GM23248 (cell line): Measurements from ENCODE around the gene TRAFD1. TPM values are rescaled to one million over a fixed set of nuclear protein-coding genes. Genes with fewer than 3 reads are reported as not detected.

Source experiments
- DNase-seq: peaks from one replicate; pipeline ENCODE4 v3.0.0-alpha.2; 2015
- H2AFZ ChIP-seq: fragments of 200-600 bp; sonication (generic); 2 replicates; pipeline ENCODE4 v1.6.1; 2016; ENCODE audit warnings: antibody characterized with exemption
- H3F3A ChIP-seq: fragments of 200-600 bp; sonication (generic); 2 replicates; pipeline ENCODE4 v1.6.1; 2016; ENCODE audit warnings: mild to moderate bottlenecking, antibody characterized with exemption, mixed run types; ENCODE audit not compliant: insufficient read depth
- H3K27ac ChIP-seq: fragments of 200-600 bp; sonication (generic); 2 replicates; pipeline ENCODE4 v1.5.1; 2016; ENCODE audit warnings: mild to moderate bottlenecking
- H3K27me3 ChIP-seq: fragments of 200-600 bp; sonication (generic); replicated peaks from 2 replicates; pipeline ENCODE4 v1.6.1; 2016; ENCODE audit warnings: mild to moderate bottlenecking; ENCODE audit not compliant: insufficient read depth
- H3K36me3 ChIP-seq: fragments of 200-600 bp; sonication (generic); 2 replicates; pipeline ENCODE4 v1.6.1; 2016; ENCODE audit warnings: low read depth, mild to moderate bottlenecking
- H3K4me1 ChIP-seq: fragments of 200-600 bp; sonication (generic); 2 replicates; pipeline ENCODE4 v1.6.1; 2016; ENCODE audit warnings: mild to moderate bottlenecking; ENCODE audit not compliant: insufficient read depth
- H3K4me2 ChIP-seq: fragments of 200-600 bp; sonication (generic); one replicate; pipeline ENCODE4 v1.6.1; 2016; ENCODE audit warnings: mild to moderate bottlenecking; ENCODE audit not compliant: unreplicated experiment
- H3K4me3 ChIP-seq: fragments of 200-600 bp; sonication (generic); 2 replicates; pipeline ENCODE4 v1.5.1; 2016; ENCODE audit warnings: mild to moderate bottlenecking
- H3K79me2 ChIP-seq: fragments of 200-600 bp; sonication (generic); 2 replicates; pipeline ENCODE4 v1.6.1; 2016; ENCODE audit warnings: mild to moderate bottlenecking; ENCODE audit not compliant: insufficient read depth
- H3K9ac ChIP-seq: fragments of 200-600 bp; sonication (generic); 2 replicates; pipeline ENCODE4 v1.6.1; 2016; ENCODE audit warnings: mild to moderate bottlenecking
- H3K9me2 ChIP-seq: fragments of 200-600 bp; sonication (generic); 2 replicates; pipeline ENCODE4 v1.6.1; 2016; ENCODE audit warnings: mixed run types, mild to moderate bottlenecking, moderate library complexity; ENCODE audit not compliant: insufficient read depth
- H3K9me3 ChIP-seq: fragments of 200-600 bp; sonication (generic); one replicate; pipeline ENCODE4 v1.6.1; 2017; ENCODE audit warnings: low read depth
- H4K20me1 ChIP-seq: fragments of 200-600 bp; sonication (generic); 2 replicates; pipeline ENCODE4 v1.6.0; 2016; ENCODE audit not compliant: insufficient read depth
- EZH2 ChIP-seq: fragments of 200-600 bp; sonication (generic); IDR thresholded peaks from 2 replicates; pipeline ENCODE4 v1.6.1; 2018; ENCODE audit warnings: antibody characterized with exemption, mild to moderate bottlenecking; ENCODE audit not compliant: insufficient read depth, poor library complexity, severe bottlenecking
- EZH2phosphoT487 ChIP-seq: fragments of 200-600 bp; sonication (generic); IDR thresholded peaks from 2 replicates; pipeline ENCODE4 v1.6.1; 2018; ENCODE audit warnings: antibody characterized with exemption, moderate library complexity, mild to moderate bottlenecking, low read depth; ENCODE audit not compliant: insufficient read depth
- WGBS, 2 experiments: methylation state at CpG; one replicate each; pipeline ENCODE4 v1.1.6; 2015 to 2017; ENCODE audit warnings: low lambda C conversion rate in 2 of 2, low coverage in 1 of 2; ENCODE audit errors: missing lambda C conversion rate in 2 of 2; 5-methylcytosine and 5-hydroxymethylcytosine counted together
- in situ Hi-C: fragments of 300-500 bp; cut with MboI; formaldehyde crosslinking; loops from 2 replicates; pipeline ENCODE4 v1.15.0; 2020
- polyA plus RNA-seq: library from polyadenylated mRNA; unstranded; fragments of >200 nt; fragmentation: Nextera tagmentation; extraction: Ambion mirVana; gene quantifications from 2 replicates; pipeline ENCODE4 v1.2.1, GENCODE V29; 2016
- total RNA-seq: library from RNA; depleted of rRNA; stranded (reverse); fragments of >200 nt; shearing (Covaris generic); gene quantifications from 2 replicates; pipeline ENCODE4 v1.2.3, GENCODE V29; 2014

TRAFD1 gene
- total and polyA plus RNA-seq, 2 experiments from 2014 or later = 31.7 to 34.2 TPM

DNA sequence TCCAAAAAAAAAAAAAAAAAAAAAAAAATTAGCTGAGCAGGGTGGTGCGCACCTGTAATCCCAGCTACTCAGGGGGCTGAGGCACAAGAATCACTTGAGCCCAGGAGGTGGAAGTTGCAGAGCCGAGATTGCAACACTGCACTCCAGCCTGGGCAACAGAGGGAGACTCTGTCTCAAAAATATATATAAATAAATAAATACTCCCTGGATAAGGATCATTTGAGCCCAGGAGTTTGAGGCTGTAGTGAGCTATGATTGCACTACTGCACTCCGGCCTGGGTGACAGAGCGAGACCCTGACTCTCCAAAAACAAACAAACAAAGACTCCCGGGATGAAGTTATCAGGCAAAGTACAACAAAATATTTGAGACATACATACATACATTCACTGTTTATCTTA lies 13.4 kb upstream of the TRAFD1 start:
- Histone ChIP-seq H3K36me3 (no peaks in the 10 kb centered on the region), H3K9me2 (no peaks in the 10 kb centered on the region), H3K79me2 (peaks cover 20% of the 10 kb centered on the region), H3K9me3 (no peaks in the 10 kb centered on the region), H2AFZ (no peak overlapping the region), H3K9ac (no peak overlapping the region), H3K4me2 (no peak overlapping the region), H3F3A (peaks cover 16% of the 10 kb centered on the region), H4K20me1 (no peaks in the 10 kb centered on the region), H3K4me3 (no peak overlapping the region), H3K27ac (no peak overlapping the region), H3K27me3 (no peaks in the 10 kb centered on the region), H3K4me1 (peaks cover 15% of the 10 kb centered on the region)
- TF ChIP-seq EZH2phosphoT487 = no peak
- TF ChIP-seq EZH2 = no peak
- in situ Hi-C loops = no loop called here
- DNase-seq = no peak
- 76 to 78% methylated on average over 5 of the region's 5 CpGs for WGBS, 2 experiments

DNA sequence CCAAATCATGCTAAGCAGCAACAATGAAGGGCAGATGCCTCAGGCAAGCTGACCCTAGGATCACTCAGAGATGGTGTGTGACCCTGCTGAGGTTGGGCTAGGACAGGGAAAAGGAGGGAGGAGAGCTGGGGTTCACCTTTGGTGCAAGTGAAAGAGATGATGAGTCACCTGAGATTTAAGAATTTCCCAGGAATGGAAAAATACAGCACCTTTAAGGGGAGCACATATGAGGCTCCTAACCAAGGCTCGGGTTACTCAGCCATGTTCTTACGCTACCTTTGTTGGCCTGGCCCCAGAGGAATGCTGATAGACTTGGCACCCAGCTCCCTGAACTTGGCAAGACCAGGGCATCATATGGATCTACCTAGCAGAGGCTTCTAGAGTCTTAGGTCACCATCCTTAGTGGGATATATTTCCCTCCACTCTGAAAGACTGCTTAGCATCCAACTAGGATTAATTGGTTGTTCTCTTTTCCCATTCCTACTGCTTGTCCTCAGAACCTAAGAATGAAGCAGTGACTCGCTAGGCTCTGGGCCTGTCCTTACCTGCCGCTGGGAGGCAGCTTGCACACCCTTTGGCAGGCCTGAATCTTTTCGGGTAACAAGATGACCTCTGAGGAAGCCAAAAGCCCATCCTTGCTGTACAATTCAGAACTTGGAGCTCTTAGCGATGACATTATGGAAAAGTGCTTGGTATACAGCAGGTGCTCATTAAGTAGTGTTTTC lies 12.8 kb upstream of the TRAFD1 start:
- H3K27ac ChIP-seq = no peak overlapping the region
- no peak overlapping the region for H3K4me2 ChIP-seq
- H2AFZ ChIP-seq = no peak overlapping the region
- no peak overlapping the region for H3K9ac ChIP-seq
- no peaks in the 10 kb centered on the region for H4K20me1 ChIP-seq
- H3K9me2 ChIP-seq = no peaks in the 10 kb centered on the region
- no peak for DNase-seq
- H3K9me3 ChIP-seq = no peaks in the 10 kb centered on the region
- no peak for TF ChIP-seq EZH2phosphoT487
- TF ChIP-seq EZH2 = no peak
- no peaks in the 10 kb centered on the region for H3K27me3 ChIP-seq
- peaks cover 14% of the 10 kb centered on the region for H3F3A ChIP-seq
- H3K36me3 ChIP-seq = no peaks in the 10 kb centered on the region
- in situ Hi-C loops = no loop called here
- WGBS, 2 experiments = 96 to 97% methylated on average over 6 of the region's 6 CpGs
- H3K4me1 ChIP-seq = peaks cover 15% of the 10 kb centered on the region
- H3K4me3 ChIP-seq = no peak overlapping the region
- H3K79me2 ChIP-seq = peaks cover 14% of the 10 kb centered on the region

- 80 to 90% methylated on average over 6 of the region's 6 CpGs for WGBS, 2 experiments
- H2AFZ ChIP-seq = no peak overlapping the region
Measured at GRCh38 chr12:112115259-112116045, 9.9 kb upstream of the TRAFD1 start.

DNA sequence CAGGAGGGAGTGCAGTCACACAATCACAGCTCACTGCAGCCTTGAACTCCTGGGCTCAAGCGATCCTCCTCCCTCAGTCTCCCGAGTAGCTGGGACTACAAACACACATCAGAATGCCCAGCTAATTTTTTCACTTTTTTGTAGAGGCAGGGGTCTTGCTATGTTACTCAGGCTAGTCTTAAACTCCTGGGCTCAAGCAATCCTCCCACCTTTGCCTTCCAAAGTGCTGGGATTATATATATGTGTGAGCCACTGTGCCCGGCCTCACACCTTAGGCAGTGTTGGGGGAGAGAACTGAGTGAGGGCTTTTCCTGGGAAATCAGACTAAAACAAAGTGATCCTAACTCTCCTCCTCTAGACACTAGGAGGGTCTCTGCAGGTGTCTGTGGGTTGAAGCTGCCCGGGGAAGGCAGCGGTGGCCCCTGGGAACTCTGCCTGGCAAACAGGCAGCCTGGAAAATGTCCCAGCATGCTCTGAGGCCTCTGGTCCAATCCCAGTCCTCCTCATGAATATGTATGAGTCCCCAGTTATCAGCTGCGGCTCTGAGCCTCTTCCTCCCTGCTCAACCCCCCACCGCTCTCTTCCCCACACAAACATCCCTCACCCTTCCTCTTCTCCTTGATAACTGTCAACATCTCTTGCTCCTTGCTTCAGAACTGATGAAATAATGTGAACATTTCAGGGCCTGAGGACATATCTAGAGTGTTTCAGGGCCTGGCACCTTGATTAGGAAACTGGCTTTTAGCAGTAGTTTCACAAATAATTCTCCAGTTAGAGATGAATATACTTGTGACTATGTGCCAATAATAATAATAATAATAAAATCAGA lies 8.9 kb upstream of the TRAFD1 start:
- peak overlapping the region; percentile 73 for H2AFZ ChIP-seq
- H3K9ac ChIP-seq = peak overlapping the region; percentile 49
- H3K79me2 ChIP-seq = no peaks in the 10 kb centered on the region
- peak; percentile 32 for DNase-seq
- peaks cover 13% of the 10 kb centered on the region; the same call in 1 of the 2 replicates for H3F3A ChIP-seq
- H3K27ac ChIP-seq = peak overlapping the region; percentile 73
- TF ChIP-seq EZH2phosphoT487 = no peak
- TF ChIP-seq EZH2 = no peak
- H3K9me2 ChIP-seq = no peaks in the 10 kb centered on the region
- in situ Hi-C loops = no loop called here
- peak overlapping the region; percentile 35 for H3K4me2 ChIP-seq
- WGBS, 2 experiments = 90% methylated on average over 7 of the region's 7 CpGs
- H3K4me1 ChIP-seq = peaks cover 17% of the 10 kb centered on the region
- no peaks in the 10 kb centered on the region for H4K20me1 ChIP-seq
- H3K36me3 ChIP-seq = no peaks in the 10 kb centered on the region
- H3K27me3 ChIP-seq = no peaks in the 10 kb centered on the region
- no peaks in the 10 kb centered on the region for H3K9me3 ChIP-seq
- H3K4me3 ChIP-seq = peak overlapping the region; percentile 1; the same call in 1 of the 2 replicates

More at GRCh38 chr12:112115259-112116045, 9.9 kb upstream of the TRAFD1 start:
- Histone ChIP-seq H4K20me1 (no peaks in the 10 kb centered on the region), H3K79me2 (no peaks in the 10 kb centered on the region), H3K27me3 (no peaks in the 10 kb centered on the region), H3K4me2 (no peak overlapping the region), H3K27ac (no peak overlapping the region), H3K4me1 (peaks cover 17% of the 10 kb centered on the region), H3K4me3 (no peak overlapping the region), H3F3A (peaks cover 13% of the 10 kb centered on the region), H3K9me2 (no peaks in the 10 kb centered on the region), H3K36me3 (no peaks in the 10 kb centered on the region), H3K9ac (no peak overlapping the region), H3K9me3 (no peaks in the 10 kb centered on the region)
- no peak for TF ChIP-seq EZH2phosphoT487
- no peak for TF ChIP-seq EZH2
- in situ Hi-C loops = no loop called here
- DNase-seq = no peak
